SK-N-SH (cell line): ENCODE measurements around the gene MYO15A.

Experiments used
- CTCF ChIP-seq: fragments of 200-600 bp; sonication (generic); IDR thresholded peaks from 2 replicates; pipeline ENCODE4 v1.6.1; 2017; ENCODE audit warnings: antibody characterized with exemption, mild to moderate bottlenecking, moderate library complexity
- POLR2AphosphoS5 ChIP-seq: IDR thresholded peaks from 2 replicates; pipeline ENCODE4 v1.6.1; 2012; ENCODE audit warnings: low read depth, low read length
- RFX5 ChIP-seq: IDR thresholded peaks from 2 replicates; pipeline ENCODE4 v1.6.1; 2012; ENCODE audit warnings: mild to moderate bottlenecking, improper control_type of control experiment, low read length
- RXRA ChIP-seq: IDR thresholded peaks from 2 replicates; pipeline ENCODE4 v1.4.0; 2012; ENCODE audit warnings: low read depth, mild to moderate bottlenecking, borderline replicate concordance
- YY1 ChIP-seq: IDR thresholded peaks from 2 replicates; pipeline ENCODE4 v1.4.0; 2012; ENCODE audit warnings: low read depth, mild to moderate bottlenecking
- TF ChIP-seq, protein P1 (sequence below): IDR thresholded peaks from 2 replicates; pipeline ENCODE4 v1.4.0; 2012; ENCODE audit warnings: low read depth

DNA sequence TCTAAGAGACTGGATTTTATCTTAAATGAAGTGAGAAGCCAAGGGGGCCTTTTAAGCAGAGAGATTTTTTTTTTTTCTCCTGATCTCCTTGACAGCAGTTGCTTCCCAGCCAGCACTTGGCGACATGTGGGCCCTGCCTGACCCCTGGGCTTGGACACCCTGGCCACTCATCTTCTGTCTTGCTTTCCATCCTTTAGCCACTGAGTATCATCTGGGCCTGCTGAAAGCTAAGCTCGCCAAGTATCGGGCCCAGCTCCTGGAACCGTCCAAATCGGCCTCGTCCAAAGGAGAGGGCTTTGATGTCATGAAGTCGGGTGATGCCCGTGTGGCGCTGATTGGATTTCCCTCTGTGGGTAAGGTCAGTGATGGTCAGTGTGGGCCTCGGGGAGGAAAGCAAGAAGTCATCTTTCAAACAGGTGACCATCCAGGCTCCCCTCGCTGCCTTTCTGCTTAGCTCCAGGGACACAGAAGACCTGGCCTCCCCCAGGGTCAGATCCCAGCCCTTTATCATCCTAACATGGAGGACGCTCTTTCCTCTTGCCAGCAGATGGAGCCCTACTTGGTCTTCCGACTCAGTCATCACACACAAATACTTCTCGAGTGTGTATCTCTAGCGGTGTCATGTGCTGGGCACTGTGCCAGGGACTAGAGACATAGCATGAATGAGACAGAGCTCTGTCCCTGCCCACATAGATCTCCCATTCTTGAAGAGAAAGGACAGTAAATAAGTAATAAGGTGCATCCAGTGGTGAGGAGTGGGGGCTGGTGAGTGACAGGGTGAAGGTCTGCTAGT lies 14.7 kb upstream of the MYO15A start:
- TF ChIP-seq YY1 (no peak), POLR2AphosphoS5 (no peak), CTCF (peak; percentile 51), RFX5 (no peak), RXRA (no peak)
- TF ChIP-seq, protein P1, sequence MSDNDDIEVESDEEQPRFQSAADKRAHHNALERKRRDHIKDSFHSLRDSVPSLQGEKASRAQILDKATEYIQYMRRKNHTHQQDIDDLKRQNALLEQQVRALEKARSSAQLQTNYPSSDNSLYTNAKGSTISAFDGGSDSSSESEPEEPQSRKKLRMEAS, result no peak
